Heart right ventricle (tissue), 16 donors: ENCODE data around the gene MRM2. TPM values are rescaled to one million over a fixed set of nuclear protein-coding genes. Genes with fewer than 3 reads are reported as not detected.

Experiments
- ATAC-seq, 8 donors: fragments of 200-7000 bp; cut with Tn5 transposase; one replicate each; pipeline ENCODE4 v1.9.1; 2020; ENCODE audit warnings: mild to moderate bottlenecking in 8 of 8, moderate library complexity in 8 of 8, moderate number of reproducible peaks in 1 of 8
- DNase-seq, 2 donors: peaks; one replicate each; pipeline ENCODE4 v3.0.0-alpha.2; 2020
- H3K27ac ChIP-seq, 10 donors: fragments of 200-600 bp; sonication (generic) in 2 of 10; one replicate each; pipeline versions ENCODE4 v1.5.0 to v1.8.0; 2020 to 2022; ENCODE audit warnings: mild to moderate bottlenecking in 3 of 10
- H3K27me3 ChIP-seq, 7 donors: fragments of 200-600 bp; one replicate each; pipeline ENCODE4 v1.8.0; 2021 to 2022; ENCODE audit warnings: mild to moderate bottlenecking in 2 of 7
- H3K36me3 ChIP-seq, 9 donors: fragments of 200-600 bp; sonication (generic) in 1 of 9; one replicate each; pipeline versions ENCODE4 v1.5.0 to v1.8.0; 2020 to 2022; ENCODE audit warnings: mild to moderate bottlenecking in 2 of 9
- H3K4me1 ChIP-seq, 9 donors: fragments of 200-600 bp; sonication (generic) in 1 of 9; one replicate each; pipeline versions ENCODE4 v1.5.0 to v1.8.0; 2020 to 2022; ENCODE audit warnings: mild to moderate bottlenecking in 4 of 9
- H3K4me3 ChIP-seq, 10 donors: fragments of 200-600 bp; sonication (generic) in 2 of 10; one replicate each; pipeline versions ENCODE4 v1.5.0 to v1.8.0; 2020 to 2022; ENCODE audit warnings: mild to moderate bottlenecking in 7 of 10, moderate library complexity in 2 of 10
- H3K9me3 ChIP-seq, 11 donors: fragments of 200-600 bp in 10 of 11; sonication (generic) in 2 of 11; one replicate each; pipeline versions ENCODE4 v1.5.0 to v1.8.0; 2013 to 2022; ENCODE audit warnings: mild to moderate bottlenecking in 2 of 11, control low read depth in 1 of 11, moderate library complexity in 1 of 11
- CTCF ChIP-seq, 9 donors: fragments of 200-600 bp; sonication (generic) in 2 of 9; IDR thresholded peaks; one replicate each; pipeline versions ENCODE4 v1.5.0 to v1.8.0; 2021 to 2022; ENCODE audit warnings: antibody characterized with exemption in 9 of 9, mild to moderate bottlenecking in 5 of 9, moderate library complexity in 1 of 9
- WGBS, 2 donors: extraction: QIAGEN DNeasy Blood & Tissue Kit; methylation state at CpG; one replicate each; pipeline ENCODE4 v1.1.7; 2013; ENCODE audit warnings: inconsistent platforms in 1 of 2; 5-methylcytosine and 5-hydroxymethylcytosine counted together
- intact Hi-C, 10 donors: fragments of 100-400 bp; cut with DNase I; formaldehyde crosslinking; loops; one replicate each; pipeline versions ENCODE4 v1.11.1 to v1.14.2; 2022
- polyA plus RNA-seq, 2 donors: library from polyadenylated mRNA; stranded (reverse); fragments of 200-250 nt; gene quantifications; one replicate each; pipeline ENCODE4 v1.2.3, GENCODE V29; 2013
- total RNA-seq, 10 donors: library from RNA; stranded (reverse); fragmentation: NEBNext Ultra II Directional in 3 of 10; extraction: Animal tissue kit (Norgen Biotek cat#: 25700) in 3 of 10; gene quantifications; one replicate each; pipeline versions ENCODE4 v1.2.1 to v1.2.4, GENCODE V29; 2021 to 2023
- donor health status: Arrhythmogenic right ventricular cardiomyopathy.
- donor health status: ischemic (EF 13 %, LVEDD 7.1; RV severe dilation, severe dysfunction).
- donor health status: healthy with polysubstance abuse.
- donor health status: DM: no; HTN: yes; CAD: no.
- donor health status: DM: no; HTN: no; CAD: no.
- donor health status: ischemic (EF 25% LVEDD 6.9; RV normal size, moderate dysfunction).
- donor health status: ischemic (EF 25% LVEDD 5.7; RV mildly dilated, moderate dysfunction).
- donor health status: healthy.
- donor health status: DM: yes; HTN: yes; CAD: no.
- donor health status: Ischemic cardiomyopathy.
- donor health status: ischemic (EF 35%, LVEDD 5.7; RV mildly dilated, moderate dysfunction).
- donor health status: nonischemic (EF 11% LVEDD 7.7; RV severe dilation, severe dysfunction).
- donor health status: DM: yes; HTN: yes; CAD: no.
- donor health status: PGD.
- donor health status: ischemic (EF 29% LVEDD 5.4; RV normal size, mild dysfunction).
- donor health status: nonischemic (EF 23%, LVEDD 6.1; RV moderate dilation, normal function).

Gene MRM2
- total and polyA plus RNA-seq, 12 donors, result 14.2 to 25.0 (median 19.6) TPM

- WGBS, 2 donors, result 91 to 94% methylated on average over 9 of the region's 9 CpGs
- ATAC-seq, result no peak
- Histone ChIP-seq H3K4me1 (peaks cover 8 to 33% (median 27%) of the 10 kb centered on the region in 9 donors), H3K27me3 (no peaks in the 10 kb centered on the region), H3K27ac (no peak overlapping the region), H3K4me3 (peak overlapping the region in 2 of 10 donors; percentile 89 to 100), H3K9me3 (no peaks in the 10 kb centered on the region), H3K36me3 (peaks cover 0 to 66% (median 0%) of the 10 kb centered on the region in 9 donors)
- TF ChIP-seq CTCF (IDR thresholded peaks at IDR 0.05), result no peak
- no peak for DNase-seq
- intact Hi-C loops, result loop anchor here in 1 of 10 donors (5.0 kb wide), 1 partner anchor 121 kb away; the partner anchor contains the start of gene EIF3B
These were observed 11.1 kb downstream of the MRM2 start for GRCh38 chr7:2230882-2231281.

GRCh38 chr7:2230226-2230625 is 11.8 kb downstream of the MRM2 start:
- 93 to 96% methylated on average over 8 of the region's 8 CpGs for WGBS, 2 donors
- H3K27me3 ChIP-seq, result no peaks in the 10 kb centered on the region
- H3K4me1 ChIP-seq, result peaks cover 8 to 30% (median 27%) of the 10 kb centered on the region in 9 donors
- H3K36me3 ChIP-seq, result peaks cover 0 to 66% (median 4%) of the 10 kb centered on the region in 9 donors
- ATAC-seq (no peak), DNase-seq (no peak)
- intact Hi-C loops, result loop anchor here in 1 of 10 donors (5.0 kb wide), 1 partner anchor 122 kb away; the partner anchor contains the start of gene EIF3B
- H3K27ac ChIP-seq, result no peak overlapping the region
- H3K9me3 ChIP-seq, result no peaks in the 10 kb centered on the region
- no peak overlapping the region for H3K4me3 ChIP-seq
- TF ChIP-seq CTCF (IDR thresholded peaks at IDR 0.05), result no peak

- Histone ChIP-seq H3K9me3 (no peaks in the 10 kb centered on the region), H3K27ac (no peak overlapping the region), H3K27me3 (no peaks in the 10 kb centered on the region), H3K36me3 (peaks cover 0 to 66% (median 8%) of the 10 kb centered on the region in 9 donors), H3K4me3 (no peak overlapping the region), H3K4me1 (peaks cover 8 to 32% (median 29%) of the 10 kb centered on the region in 9 donors)
- intact Hi-C loops, result no loop called here
- no peak for TF ChIP-seq CTCF (IDR thresholded peaks at IDR 0.05)
- ATAC-seq, result no peak
- no peak for DNase-seq
- 93 to 94% methylated on average over 7 of the region's 7 CpGs for WGBS, 2 donors
These were observed 12.5 kb downstream of the MRM2 start for GRCh38 chr7:2229467-2229866.

GRCh38 chr7:2228921-2229320 is 13.1 kb downstream of the MRM2 start:
- DNase-seq (no peak), ATAC-seq (no peak)
- Histone ChIP-seq H3K4me3 (no peak overlapping the region), H3K9me3 (no peaks in the 10 kb centered on the region), H3K27ac (no peak overlapping the region), H3K36me3 (peaks cover 0 to 66% (median 8%) of the 10 kb centered on the region in 9 donors), H3K4me1 (peaks cover 8 to 33% (median 26%) of the 10 kb centered on the region in 9 donors), H3K27me3 (no peaks in the 10 kb centered on the region)
- 88 to 93% methylated on average over 8 of the region's 8 CpGs for WGBS, 2 donors
- no peak for TF ChIP-seq CTCF (IDR thresholded peaks at IDR 0.05)
- intact Hi-C loops, result no loop called here
